ENCODE results near the gene GADL1.

GADL1 gene

GRCh38 chr3:30738605-30739004 is 155.9 kb downstream of the GADL1 start:
- TF ChIP-seq, protein P1, sequence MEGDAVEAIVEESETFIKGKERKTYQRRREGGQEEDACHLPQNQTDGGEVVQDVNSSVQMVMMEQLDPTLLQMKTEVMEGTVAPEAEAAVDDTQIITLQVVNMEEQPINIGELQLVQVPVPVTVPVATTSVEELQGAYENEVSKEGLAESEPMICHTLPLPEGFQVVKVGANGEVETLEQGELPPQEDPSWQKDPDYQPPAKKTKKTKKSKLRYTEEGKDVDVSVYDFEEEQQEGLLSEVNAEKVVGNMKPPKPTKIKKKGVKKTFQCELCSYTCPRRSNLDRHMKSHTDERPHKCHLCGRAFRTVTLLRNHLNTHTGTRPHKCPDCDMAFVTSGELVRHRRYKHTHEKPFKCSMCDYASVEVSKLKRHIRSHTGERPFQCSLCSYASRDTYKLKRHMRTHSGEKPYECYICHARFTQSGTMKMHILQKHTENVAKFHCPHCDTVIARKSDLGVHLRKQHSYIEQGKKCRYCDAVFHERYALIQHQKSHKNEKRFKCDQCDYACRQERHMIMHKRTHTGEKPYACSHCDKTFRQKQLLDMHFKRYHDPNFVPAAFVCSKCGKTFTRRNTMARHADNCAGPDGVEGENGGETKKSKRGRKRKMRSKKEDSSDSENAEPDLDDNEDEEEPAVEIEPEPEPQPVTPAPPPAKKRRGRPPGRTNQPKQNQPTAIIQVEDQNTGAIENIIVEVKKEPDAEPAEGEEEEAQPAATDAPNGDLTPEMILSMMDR (IDR thresholded peaks at IDR 0.05; ENCODE audit: low read depth, low read length): no peak
- in situ Hi-C loops (cut with HindIII; ENCODE audit: low sequenced_read_pairs): no loop called here
- no peak for DNase-seq (ENCODE audit: low read depth, low spot score)
- H3K4me3 ChIP-seq (ENCODE audit: low read depth, low read length): no peak overlapping the region

GRCh38 chr3:30737743-30738499 is 156.5 kb downstream of the GADL1 start:
- no peak for DNase-seq (ENCODE audit: low read depth, low spot score)
- TF ChIP-seq, protein P1 (IDR thresholded peaks at IDR 0.05; ENCODE audit: low read depth, low read length): no peak
- no peak overlapping the region for H3K4me3 ChIP-seq (ENCODE audit: low read depth, low read length)
- in situ Hi-C loops (cut with HindIII; ENCODE audit: low sequenced_read_pairs): no loop called here

DNA sequence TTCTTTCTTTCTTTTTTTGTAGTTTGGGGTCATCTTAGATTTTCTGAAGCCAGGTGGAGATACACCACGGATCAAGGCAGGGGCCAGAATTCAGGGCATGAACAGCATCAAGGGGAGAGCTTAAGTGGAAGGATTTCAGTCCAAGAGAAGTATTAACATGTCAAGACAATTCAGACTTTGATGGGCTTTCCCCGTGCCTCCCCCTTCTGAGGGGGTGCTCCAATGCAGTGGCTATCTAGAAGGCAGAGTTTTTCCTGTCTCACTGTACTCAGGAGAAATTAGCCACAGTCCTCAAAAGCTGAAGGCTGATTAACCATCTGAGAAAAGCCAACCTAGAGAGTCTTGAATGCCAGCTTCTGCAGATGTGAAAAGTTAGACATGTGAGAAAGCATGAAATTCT is 160.8 kb downstream of the GADL1 start:
- in situ Hi-C loops (cut with HindIII; ENCODE audit: low sequenced_read_pairs): no loop called here

DNA sequence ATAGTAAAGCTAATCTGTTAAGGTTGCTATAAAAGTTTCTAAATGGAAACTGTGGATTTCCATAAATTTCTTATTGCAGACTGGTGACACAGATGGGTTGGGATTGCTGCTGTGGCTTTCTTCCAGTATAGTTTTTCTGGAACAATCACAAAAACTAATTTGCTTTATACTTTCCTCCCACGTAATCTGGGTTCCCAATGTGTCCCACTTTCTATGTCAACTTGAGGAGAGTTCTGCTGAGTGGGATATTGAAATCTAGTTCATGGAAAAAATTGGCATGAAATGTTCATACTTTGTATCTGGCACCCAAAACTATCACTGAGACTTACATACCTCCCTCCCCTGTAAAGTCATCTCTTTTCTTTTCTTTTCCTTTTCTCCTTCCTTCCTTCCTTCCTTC is 161.3 kb downstream of the GADL1 start:
- TF ChIP-seq, protein P1 (IDR thresholded peaks at IDR 0.05; ENCODE audit: low read depth, low read length): no peak
- no peak for DNase-seq (ENCODE audit: low read depth, low spot score)
- in situ Hi-C loops (cut with HindIII; ENCODE audit: low sequenced_read_pairs): no loop called here
- no peak overlapping the region for H3K4me3 ChIP-seq (ENCODE audit: low read depth, low read length)

More for the DNA sequence above, 160.8 kb downstream of the GADL1 start:
- DNase-seq (ENCODE audit: low read depth, low spot score): no peak
- TF ChIP-seq, protein P1 (IDR thresholded peaks at IDR 0.05; ENCODE audit: low read depth, low read length): no peak
- no peak overlapping the region for H3K4me3 ChIP-seq (ENCODE audit: low read depth, low read length)

DNA sequence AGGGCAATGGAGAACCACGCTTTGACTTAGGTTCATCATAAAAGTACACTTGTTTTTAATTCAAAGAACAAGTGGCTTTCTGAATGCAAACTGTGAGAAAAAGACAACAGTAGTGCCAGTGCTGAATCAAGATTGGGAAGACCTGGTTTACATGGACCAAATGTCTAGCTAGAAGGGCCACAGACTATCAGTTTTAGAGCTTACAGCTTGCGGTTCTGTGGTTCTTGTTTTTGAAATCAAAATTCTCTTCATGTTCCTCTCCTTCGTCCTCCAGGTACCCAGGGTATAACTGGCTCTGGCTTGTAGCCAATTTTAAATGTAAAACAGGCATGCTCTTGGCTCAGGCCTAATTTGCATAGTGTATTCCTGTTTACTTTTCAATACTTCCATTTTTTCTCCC is 163.5 kb downstream of the GADL1 start:
- TF ChIP-seq, protein P1 (IDR thresholded peaks at IDR 0.05; ENCODE audit: low read depth, low read length): no peak
- in situ Hi-C loops (cut with HindIII; ENCODE audit: low sequenced_read_pairs): no loop called here
- DNase-seq (ENCODE audit: low read depth, low spot score): no peak
- no peak overlapping the region for H3K4me3 ChIP-seq (ENCODE audit: low read depth, low read length)

GRCh38 chr3:30729936-30730335 is 164.5 kb downstream of the GADL1 start:
- no peak overlapping the region for H3K4me3 ChIP-seq (ENCODE audit: low read depth, low read length)
- TF ChIP-seq, protein P1 (IDR thresholded peaks at IDR 0.05; ENCODE audit: low read depth, low read length): no peak
- no peak for DNase-seq (ENCODE audit: low read depth, low spot score)
- in situ Hi-C loops (cut with HindIII; ENCODE audit: low sequenced_read_pairs): no loop called here
